AG09309 (cell line): ENCODE results near the gene CNRIP1.
"Not testable (repeated sequence)": the region's sequence is repeated elsewhere in the genome, so short reads cannot be mapped to it uniquely, and the experiment has no call there.

Experiments
- DNase-seq: peaks from one replicate; pipeline ENCODE4 v3.0.0-alpha.2; 2010; ENCODE audit warnings: low read depth
- H3K4me3 ChIP-seq: 2 replicates; pipeline ENCODE4 v1.5.1; 2011; ENCODE audit warnings: mild to moderate bottlenecking, low read depth, low read length, moderate library complexity; ENCODE audit not compliant: control insufficient read depth
- CTCF ChIP-seq: IDR thresholded peaks from 2 replicates; pipeline ENCODE4 v1.5.1; 2011; ENCODE audit warnings: mild to moderate bottlenecking, low read depth, low read length, inconsistent platforms; ENCODE audit not compliant: insufficient read depth, control insufficient read depth; ENCODE audit errors: missing control alignments

The CNRIP1 gene

GRCh38 chr2:68311033-68311432 lies 8.7 kb downstream of the CNRIP1 start:
- H3K4me3 ChIP-seq = no peak overlapping the region
- TF ChIP-seq CTCF = no peak
- DNase-seq = no peak

- H3K4me3 ChIP-seq = no peak overlapping the region
- no peak for DNase-seq
- TF ChIP-seq CTCF = no peak
Measured at GRCh38 chr2:68309426-68309825, 10.3 kb downstream of the CNRIP1 start.

- H3K4me3 ChIP-seq, DNase-seq: not testable (repeated sequence)
Measured at GRCh38 chr2:68303902-68304272, 15.9 kb downstream of the CNRIP1 start.

- H3K4me3 ChIP-seq = no peak overlapping the region
- DNase-seq = no peak
- no peak for TF ChIP-seq CTCF
Measured at GRCh38 chr2:68303033-68303901, 16.5 kb downstream of the CNRIP1 start.

- no peak overlapping the region for H3K4me3 ChIP-seq
- TF ChIP-seq CTCF = no peak
- DNase-seq = no peak
Measured at GRCh38 chr2:68302281-68302875, 17.4 kb downstream of the CNRIP1 start.

GRCh38 chr2:68295516-68295915 lies 24.2 kb downstream of the CNRIP1 start:
- no peak for TF ChIP-seq CTCF
- DNase-seq = no peak
- H3K4me3 ChIP-seq = no peak overlapping the region

- no peak overlapping the region for H3K4me3 ChIP-seq
- TF ChIP-seq CTCF = no peak
- DNase-seq = no peak
Measured at GRCh38 chr2:68294913-68295312, 24.8 kb downstream of the CNRIP1 start.
